ENCODE data around the gene ZBTB46.

ZBTB46 gene

GRCh38 chr20:63847237-63848002 lies 16.4 kb upstream of the ZBTB46 start:
- Mint-ChIP-seq H3K27me3 (ENCODE audit: low read depth) (no peaks in the 10 kb centered on the region), H3K27ac (no peak overlapping the region), H3K4me3 (no peak overlapping the region), H3K4me1 (peaks cover 10% of the 10 kb centered on the region), H3K9me3 (no peaks in the 10 kb centered on the region), H3K36me3 (ENCODE audit: low read depth) (no peaks in the 10 kb centered on the region)
- no peak for TF ChIP-seq CTCF (IDR thresholded peaks at IDR 0.05; ENCODE audit: unreplicated experiment in 3 of 3)

GRCh38 chr20:63846888-63847236 lies 15.8 kb upstream of the ZBTB46 start:
- H3K4me3 Mint-ChIP-seq = no peak overlapping the region
- no peaks in the 10 kb centered on the region for H3K27me3 Mint-ChIP-seq (ENCODE audit: low read depth)
- no peaks in the 10 kb centered on the region for H3K9me3 Mint-ChIP-seq
- no peaks in the 10 kb centered on the region for H3K36me3 Mint-ChIP-seq (ENCODE audit: low read depth)
- no peak overlapping the region for H3K27ac Mint-ChIP-seq
- H3K4me1 Mint-ChIP-seq = peaks cover 14% of the 10 kb centered on the region
- no peak for TF ChIP-seq CTCF (IDR thresholded peaks at IDR 0.05; ENCODE audit: unreplicated experiment in 3 of 3)

- H3K4me3 Mint-ChIP-seq = peak overlapping the region in 2 of 3 experiments; percentile 75 to 76
- TF ChIP-seq CTCF (IDR thresholded peaks at IDR 0.05; ENCODE audit: unreplicated experiment in 3 of 3) = no peak
- no peaks in the 10 kb centered on the region for H3K27me3 Mint-ChIP-seq (ENCODE audit: low read depth)
- H3K36me3 Mint-ChIP-seq (ENCODE audit: low read depth) = no peaks in the 10 kb centered on the region
- H3K27ac Mint-ChIP-seq = peak overlapping the region; percentile 80 to 97 (median 95)
- peaks cover 13% of the 10 kb centered on the region for H3K4me1 Mint-ChIP-seq
- no peaks in the 10 kb centered on the region for H3K9me3 Mint-ChIP-seq
Measured at GRCh38 chr20:63846128-63846771, 15.2 kb upstream of the ZBTB46 start.

DNA sequence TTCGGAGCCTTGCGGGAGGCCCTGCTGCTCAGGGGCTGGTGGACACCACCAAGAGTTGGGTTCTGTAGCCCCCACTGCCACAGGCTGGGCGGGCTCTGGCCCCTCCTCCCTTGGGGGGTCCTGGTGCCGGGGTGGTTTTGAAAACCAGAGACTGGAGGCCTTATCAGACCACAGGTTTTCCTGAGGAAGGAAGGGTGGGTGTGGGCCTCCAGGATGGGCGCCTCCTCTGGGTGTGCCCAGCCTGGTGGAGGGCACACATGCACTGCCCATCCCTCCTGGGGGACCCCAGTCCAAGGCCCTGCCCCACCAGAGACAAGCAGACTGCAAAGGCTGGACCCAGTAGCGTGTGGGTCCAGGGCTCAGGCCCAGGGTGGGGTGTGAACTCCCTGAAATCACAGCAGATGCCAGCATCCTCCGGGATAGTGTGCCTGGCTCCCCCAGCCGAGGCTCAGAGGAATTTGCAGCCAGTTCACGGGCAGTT lies 13.5 kb upstream of the ZBTB46 start:
- TF ChIP-seq CTCF (IDR thresholded peaks at IDR 0.05; ENCODE audit: unreplicated experiment in 3 of 3) = no peak
- H3K9me3 Mint-ChIP-seq = no peaks in the 10 kb centered on the region
- peak overlapping the region; percentile 33 to 80 (median 69) for H3K27ac Mint-ChIP-seq
- no peaks in the 10 kb centered on the region for H3K27me3 Mint-ChIP-seq (ENCODE audit: low read depth)
- H3K4me3 Mint-ChIP-seq = no peak overlapping the region
- peaks cover 10% of the 10 kb centered on the region for H3K4me1 Mint-ChIP-seq
- no peaks in the 10 kb centered on the region for H3K36me3 Mint-ChIP-seq (ENCODE audit: low read depth)

- TF ChIP-seq CTCF (IDR thresholded peaks at IDR 0.05; ENCODE audit: unreplicated experiment in 3 of 3) = no peak
- Mint-ChIP-seq H3K27me3 (ENCODE audit: low read depth) (no peaks in the 10 kb centered on the region), H3K27ac (peak overlapping the region in 2 of 3 experiments; percentile 29 to 41), H3K4me1 (peaks cover 10% of the 10 kb centered on the region), H3K36me3 (ENCODE audit: low read depth) (no peaks in the 10 kb centered on the region), H3K9me3 (no peaks in the 10 kb centered on the region), H3K4me3 (no peak overlapping the region)
Measured at GRCh38 chr20:63843778-63844177, 12.7 kb upstream of the ZBTB46 start.

Data from nephron (organoid).